CD4-positive, alpha-beta memory T cell (primary cell): ENCODE data around the gene THAP7. TPM values are rescaled to one million over a fixed set of nuclear protein-coding genes. Genes with fewer than 3 reads are reported as not detected.
A peak's percentile ranks its signal among the peaks of the same experiment; 100 is the strongest.

ENCODE experiments used
- CTCF ChIA-PET: fragments of 350-600 bp; sonication (Branson Sonifier 250); formaldehyde crosslinking; loops from one replicate; lab custom pipeline; 2021; ENCODE audit warnings: inconsistent platforms; ENCODE audit not compliant: partially characterized antibody; lab: Charles Lee
- POLR2A ChIA-PET: fragments of 350-600 bp; sonication (Branson Sonifier 250); formaldehyde crosslinking; loops from one replicate; lab custom pipeline; 2021; ENCODE audit not compliant: partially characterized antibody; lab: Charles Lee
- DNase-seq, 5 donors: peaks; one replicate each; pipeline versions ENCODE4 v3.0.0 to v3.0.0-alpha.2; 2020 to 2022; ENCODE audit warnings: mixed read lengths in 1 of 5
- H3K27ac ChIP-seq: one replicate; pipeline ENCODE4 v1.7.0; 2013; ENCODE audit warnings: low read depth, low read length
- H3K27me3 ChIP-seq: 2 replicates; pipeline ENCODE4 v1.7.0; 2013; ENCODE audit warnings: mild to moderate bottlenecking, low read length, moderate library complexity; ENCODE audit not compliant: insufficient read depth
- H3K36me3 ChIP-seq: 2 replicates; pipeline ENCODE4 v1.7.0; 2013; ENCODE audit warnings: mild to moderate bottlenecking, low read length, moderate library complexity; ENCODE audit not compliant: insufficient read depth
- H3K4me1 ChIP-seq: 2 replicates; pipeline ENCODE4 v1.7.0; 2013; ENCODE audit warnings: mild to moderate bottlenecking, low read length, moderate library complexity; ENCODE audit not compliant: insufficient read depth
- H3K4me3 ChIP-seq, 2 donors: one replicate each; pipeline ENCODE4 v1.7.0; 2013; ENCODE audit warnings: low read length in 2 of 2, mild to moderate bottlenecking in 1 of 2
- H3K9me3 ChIP-seq, 2 donors: one replicate each; pipeline ENCODE4 v1.7.0; 2013; ENCODE audit warnings: low read length in 2 of 2, control low read depth in 1 of 2; ENCODE audit not compliant: control insufficient read depth in 1 of 2
- H3K27ac Mint-ChIP-seq, 7 donors: one replicate each; pipeline ENCODE4 v1.8.0; 2020 to 2021; ENCODE audit warnings: mixed read lengths in 7 of 7, mild to moderate bottlenecking in 6 of 7, inconsistent platforms in 3 of 7, moderate library complexity in 3 of 7
- H3K27me3 Mint-ChIP-seq, 2 donors: one replicate each; pipeline ENCODE4 v1.8.0; 2020 to 2021; ENCODE audit warnings: mixed read lengths in 2 of 2
- H3K36me3 Mint-ChIP-seq, 2 donors: one replicate each; pipeline ENCODE4 v1.8.0; 2020 to 2021; ENCODE audit warnings: mixed read lengths in 2 of 2, inconsistent platforms in 1 of 2, mild to moderate bottlenecking in 1 of 2
- H3K4me1 Mint-ChIP-seq, 4 donors: one replicate each; pipeline ENCODE4 v1.8.0; 2020 to 2021; ENCODE audit warnings: mixed read lengths in 4 of 4, mild to moderate bottlenecking in 1 of 4
- H3K4me3 Mint-ChIP-seq, 8 donors: one replicate each; pipeline ENCODE4 v1.8.0; 2020 to 2021; ENCODE audit warnings: mixed read lengths in 8 of 8, mild to moderate bottlenecking in 7 of 8, moderate library complexity in 6 of 8, inconsistent platforms in 3 of 8
- H3K9me3 Mint-ChIP-seq, 8 donors: one replicate each; pipeline ENCODE4 v1.8.0; 2020 to 2021; ENCODE audit warnings: mixed read lengths in 8 of 8, mild to moderate bottlenecking in 5 of 8, inconsistent platforms in 3 of 8, moderate library complexity in 1 of 8
- intact Hi-C: fragments of 100-400 bp; cut with micrococcal nuclease; formaldehyde crosslinking; loops from one replicate; pipeline ENCODE4 v1.15.1; 2023
- polyA plus RNA-seq, 2 donors: library from polyadenylated mRNA; unstranded; fragments of 300-500 nt; fragmentation: Illumina TruSeq; gene quantifications; one replicate each; pipeline ENCODE4 v1.2.3, GENCODE V29; 2021
- total RNA-seq, 2 experiments: library from RNA; stranded (reverse); gene quantifications; one replicate each; pipeline ENCODE4 v1.2.3, GENCODE V29; 2021

The THAP7 gene
- total and polyA plus RNA-seq, 4 experiments from 2014 or later, result 45.9 to 65.0 (median 53.6) TPM

DNA sequence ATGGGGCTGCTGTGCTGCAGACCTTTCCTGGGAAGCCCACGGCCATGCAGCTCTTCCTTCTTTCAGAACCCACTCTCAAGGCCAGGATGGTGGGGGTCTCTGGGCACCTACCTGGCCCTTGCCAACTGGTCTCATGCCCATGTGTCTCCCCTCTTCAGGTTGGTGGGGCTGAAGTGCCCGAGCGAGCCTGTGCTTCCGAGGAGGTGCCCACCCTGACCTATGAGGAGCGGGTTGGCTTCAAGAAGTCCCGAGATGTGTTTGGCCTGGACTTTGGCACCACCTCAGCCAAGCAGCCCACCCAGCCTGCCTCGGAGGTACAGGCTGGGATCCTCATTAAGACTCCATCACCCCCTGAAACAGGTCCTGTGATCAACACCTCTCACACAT, 9.9 kb downstream of the THAP7 start:
- H3K4me1 Mint-ChIP-seq, result peaks cover 2 to 8% (median 4%) of the 10 kb centered on the region in 4 donors
- H3K27me3 Mint-ChIP-seq, result no peaks in the 10 kb centered on the region
- Histone ChIP-seq H3K9me3 (no peaks in the 10 kb centered on the region), H3K36me3 (peaks cover 16% of the 10 kb centered on the region), H3K27ac (no peak overlapping the region), H3K4me1 (no peaks in the 10 kb centered on the region), H3K27me3 (no peaks in the 10 kb centered on the region), H3K4me3 (no peak overlapping the region)
- intact Hi-C loops, result no loop called here
- ChIA-PET CTCF (no interaction called here), POLR2A (interaction anchor here (1.4 kb wide), 1 partner anchor 10 kb away, joined by 4 read pairs; the partner anchor contains the start of gene LZTR1)
- DNase-seq, result no peak
- peak overlapping the region in 1 of 7 donors; percentile 36 for H3K27ac Mint-ChIP-seq
- peaks cover 0 to 32% of the 10 kb centered on the region in 2 donors for H3K36me3 Mint-ChIP-seq
- no peaks in the 10 kb centered on the region for H3K9me3 Mint-ChIP-seq
- H3K4me3 Mint-ChIP-seq, result no peak overlapping the region

DNA sequence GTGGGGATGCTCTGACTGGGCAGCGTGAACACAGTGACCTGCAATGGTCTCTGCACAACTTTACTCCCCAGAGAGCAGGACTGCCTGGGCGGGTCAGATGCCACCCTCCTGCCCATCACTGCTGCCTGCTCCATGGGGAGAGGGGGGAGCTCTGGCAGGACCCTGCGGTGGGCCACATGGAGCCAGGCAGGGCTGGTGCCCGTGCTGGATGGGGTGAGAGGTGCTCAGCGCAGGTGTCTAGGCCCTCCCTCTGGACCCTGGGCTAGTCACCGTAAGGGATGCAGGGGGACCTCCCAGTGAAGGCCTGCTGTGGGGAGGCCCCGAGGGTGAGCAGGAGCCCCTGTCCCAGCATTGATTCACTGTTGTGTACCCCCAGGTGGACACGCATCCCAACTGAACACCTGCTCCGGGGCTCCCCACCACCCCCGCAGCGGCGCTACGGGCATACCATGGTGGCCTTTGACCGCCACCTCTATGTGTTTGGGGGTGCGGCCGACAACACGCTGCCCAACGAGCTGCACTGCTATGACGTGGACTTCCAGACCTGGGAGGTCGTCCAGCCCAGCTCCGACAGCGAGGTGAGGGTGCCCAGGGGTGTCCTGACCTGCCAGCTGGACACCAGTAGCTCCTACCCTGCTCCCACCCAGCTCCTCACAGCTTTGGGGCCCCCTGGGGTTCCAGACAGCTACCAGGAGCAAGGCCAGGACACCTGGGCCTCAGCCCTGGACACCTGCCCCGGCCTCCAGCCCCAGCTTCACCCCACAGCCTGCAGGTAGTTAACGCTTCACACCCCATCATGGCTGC, 10.5 kb downstream of the THAP7 start:
- H3K27ac ChIP-seq, result no peak overlapping the region
- Mint-ChIP-seq H3K36me3 (peaks cover 3 to 34% of the 10 kb centered on the region in 2 donors), H3K27me3 (no peaks in the 10 kb centered on the region), H3K27ac (peak overlapping the region in 1 of 7 donors; percentile 9), H3K4me3 (no peak overlapping the region), H3K4me1 (peaks cover 2 to 8% (median 4%) of the 10 kb centered on the region in 4 donors), H3K9me3 (no peaks in the 10 kb centered on the region)
- H3K36me3 ChIP-seq, result peaks cover 16% of the 10 kb centered on the region
- CTCF ChIA-PET, result no interaction called here
- no peaks in the 10 kb centered on the region for H3K4me1 ChIP-seq
- H3K9me3 ChIP-seq, result no peaks in the 10 kb centered on the region
- no peak overlapping the region for H3K4me3 ChIP-seq
- DNase-seq, result no peak
- intact Hi-C loops, result no loop called here
- no peaks in the 10 kb centered on the region for H3K27me3 ChIP-seq
- POLR2A ChIA-PET, result interaction anchor here (1.2 to 2.0 kb wide), 2 partner anchors 9 to 10 kb away, joined by 5 to 13 read pairs; partner anchors contain the start of gene LZTR1

DNA sequence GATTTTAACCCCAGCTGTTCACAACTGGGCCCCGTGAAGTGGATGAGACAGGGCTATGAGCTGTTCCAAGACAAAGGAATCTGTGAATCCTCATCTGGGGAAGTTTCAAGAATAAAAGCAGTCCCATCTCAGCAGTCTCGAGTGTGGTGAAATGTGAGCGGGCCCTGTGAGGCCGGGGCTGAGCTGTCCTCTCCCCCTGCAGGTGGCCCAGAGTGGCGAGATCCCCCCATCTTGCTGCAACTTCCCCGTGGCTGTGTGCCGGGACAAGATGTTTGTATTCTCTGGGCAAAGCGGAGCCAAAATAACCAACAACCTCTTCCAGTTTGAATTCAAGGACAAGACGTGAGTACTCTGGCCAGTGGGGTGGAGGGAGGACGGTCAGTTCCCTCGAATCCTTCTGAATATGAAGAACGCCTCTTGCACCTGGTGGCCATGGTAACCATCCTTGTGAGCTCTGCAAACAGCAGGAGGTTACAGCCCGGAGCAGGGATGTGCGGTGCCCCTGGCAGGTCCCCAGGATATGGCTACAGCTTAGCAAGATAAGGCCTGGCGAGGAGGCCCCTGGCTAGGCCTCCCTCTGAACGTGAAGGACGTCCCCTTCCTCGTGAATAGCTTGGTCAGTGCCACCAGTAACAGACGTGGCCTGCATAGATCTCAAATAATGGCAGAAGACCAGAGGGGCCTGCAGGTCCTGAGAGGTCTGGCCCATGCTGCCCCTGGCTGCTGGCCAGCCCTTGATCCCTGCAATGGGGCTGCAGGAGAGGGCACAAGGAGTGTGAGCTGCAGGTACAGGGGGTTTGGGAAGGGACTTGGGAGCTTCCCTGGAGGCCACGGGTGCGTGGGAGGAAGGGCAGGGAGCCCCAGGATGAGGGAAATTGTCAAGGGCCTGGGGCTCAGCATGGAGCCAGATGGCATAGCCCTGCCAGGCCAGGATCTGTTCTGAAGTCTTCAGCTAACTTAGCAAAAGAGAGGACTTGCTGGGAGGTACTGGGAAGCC, 11.4 kb downstream of the THAP7 start:
- Histone ChIP-seq H3K4me3 (no peak overlapping the region), H3K27me3 (no peaks in the 10 kb centered on the region), H3K27ac (no peak overlapping the region), H3K36me3 (peaks cover 21% of the 10 kb centered on the region), H3K4me1 (no peaks in the 10 kb centered on the region), H3K9me3 (no peaks in the 10 kb centered on the region)
- Mint-ChIP-seq H3K4me3 (no peak overlapping the region), H3K27me3 (no peaks in the 10 kb centered on the region), H3K9me3 (no peaks in the 10 kb centered on the region), H3K4me1 (peaks cover 0 to 8% (median 5%) of the 10 kb centered on the region in 4 donors), H3K27ac (peak overlapping the region in 3 of 7 donors; percentile 9 to 43 (median 30)), H3K36me3 (peaks cover 7 to 31% of the 10 kb centered on the region in 2 donors)
- DNase-seq, result no peak
- ChIA-PET POLR2A (interaction anchor here (0.8 to 2.0 kb wide), 3 partner anchors 9 to 11 kb away, joined by 3 to 13 read pairs (median 5); partner anchors contain the start of gene LZTR1), CTCF (no interaction called here)
- intact Hi-C loops, result no loop called here

DNA sequence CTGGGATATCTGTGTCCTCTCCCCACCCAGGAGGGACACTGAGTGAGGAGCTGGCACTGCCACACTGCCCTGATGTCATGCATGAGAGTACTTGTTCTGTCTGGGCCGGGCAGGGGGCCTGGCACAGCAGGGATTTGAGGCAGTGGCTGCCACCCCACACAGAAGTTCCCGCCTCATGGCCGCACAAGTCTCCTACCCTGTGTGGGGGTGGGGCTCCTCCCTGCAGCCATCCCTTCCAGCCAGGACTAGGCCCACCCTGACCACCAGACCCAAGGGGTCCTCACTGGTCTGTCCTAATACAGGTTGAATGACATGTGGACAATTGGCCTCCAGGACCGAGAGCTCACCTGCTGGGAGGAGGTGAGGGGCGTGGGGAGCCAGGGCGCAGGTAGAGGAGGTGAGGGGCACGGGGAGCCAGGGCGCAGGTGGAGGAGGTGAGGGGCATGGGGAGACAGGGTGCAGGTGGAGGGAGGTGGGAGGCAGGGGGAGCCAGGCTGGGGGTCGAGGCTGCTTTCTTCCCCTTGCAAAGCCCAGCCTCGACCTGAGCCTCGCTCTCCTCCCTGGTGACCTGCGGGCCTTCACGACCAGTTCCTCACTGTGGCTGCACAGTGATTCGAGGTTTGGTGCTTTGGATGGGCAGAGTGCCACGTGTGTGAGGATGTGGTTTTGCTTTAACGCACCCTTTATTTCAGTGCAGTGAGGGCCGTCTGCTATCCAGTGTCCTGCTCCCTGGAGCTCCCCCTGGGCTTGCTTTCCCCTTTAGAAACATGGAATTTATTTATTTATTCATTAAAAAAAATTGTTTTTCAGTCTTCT, 12.4 kb downstream of the THAP7 start:
- Histone ChIP-seq H3K9me3 (no peaks in the 10 kb centered on the region), H3K4me3 (no peak overlapping the region), H3K4me1 (no peaks in the 10 kb centered on the region), H3K27ac (no peak overlapping the region), H3K27me3 (no peaks in the 10 kb centered on the region), H3K36me3 (peaks cover 24% of the 10 kb centered on the region)
- DNase-seq, result no peak
- ChIA-PET POLR2A (interaction anchor here (0.8 to 2.0 kb wide), 2 partner anchors 10 to 11 kb away, joined by 3 to 13 read pairs; no protein-coding TSS in a partner anchor), CTCF (no interaction called here)
- Mint-ChIP-seq H3K9me3 (no peaks in the 10 kb centered on the region), H3K27ac (peak overlapping the region in 1 of 7 donors; percentile 43), H3K4me1 (peaks cover 0 to 8% (median 5%) of the 10 kb centered on the region in 4 donors), H3K27me3 (no peaks in the 10 kb centered on the region), H3K4me3 (no peak overlapping the region), H3K36me3 (peaks cover 7 to 28% of the 10 kb centered on the region in 2 donors)
- intact Hi-C loops, result no loop called here

DNA sequence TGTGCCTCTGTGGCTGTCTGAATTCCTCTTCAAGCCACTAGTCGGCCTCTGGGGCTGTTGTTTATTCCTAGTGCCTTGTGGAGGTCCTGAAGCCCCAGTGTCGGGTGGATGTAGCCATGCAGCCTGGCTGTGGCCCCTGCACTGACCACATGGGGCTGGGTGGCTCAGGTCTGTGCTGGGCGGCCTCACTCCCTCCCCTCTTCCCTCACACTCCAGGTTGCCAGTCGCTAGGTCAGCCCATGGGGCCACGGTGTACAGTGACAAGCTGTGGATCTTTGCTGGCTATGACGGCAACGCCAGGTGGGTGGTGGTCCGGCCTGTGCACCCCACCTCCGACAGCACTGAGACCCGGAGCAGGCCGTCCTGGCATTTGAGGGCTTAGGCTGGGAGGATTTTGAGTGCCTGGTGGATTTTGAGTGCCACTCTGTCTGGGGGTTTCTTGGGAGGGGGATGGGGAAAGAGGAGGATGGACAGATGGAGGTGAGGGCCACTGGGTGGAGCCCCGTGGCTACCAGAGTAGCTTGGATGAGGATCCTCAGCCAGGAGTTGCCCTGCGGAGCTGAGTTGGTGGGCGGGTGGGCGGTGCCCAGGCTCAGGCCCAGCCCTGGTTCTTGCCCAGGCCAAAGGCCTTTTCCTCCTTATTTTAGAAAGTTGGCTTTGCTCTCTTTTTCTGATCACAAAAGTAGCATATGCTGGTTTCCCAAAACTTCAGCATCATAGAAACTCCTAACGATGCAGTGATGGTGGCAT, 13.2 kb downstream of the THAP7 start:
- Histone ChIP-seq H3K4me1 (no peaks in the 10 kb centered on the region), H3K27me3 (no peaks in the 10 kb centered on the region), H3K36me3 (peaks cover 24% of the 10 kb centered on the region), H3K9me3 (no peaks in the 10 kb centered on the region), H3K4me3 (no peak overlapping the region), H3K27ac (no peak overlapping the region)
- no peak overlapping the region for H3K4me3 Mint-ChIP-seq
- H3K27me3 Mint-ChIP-seq, result no peaks in the 10 kb centered on the region
- no peak overlapping the region for H3K27ac Mint-ChIP-seq
- peaks cover 5 to 14% (median 9%) of the 10 kb centered on the region in 4 donors for H3K4me1 Mint-ChIP-seq
- intact Hi-C loops, result no loop called here
- H3K9me3 Mint-ChIP-seq, result no peaks in the 10 kb centered on the region
- no peak for DNase-seq
- H3K36me3 Mint-ChIP-seq, result peaks cover 7 to 32% of the 10 kb centered on the region in 2 donors
- CTCF ChIA-PET, result no interaction called here
- POLR2A ChIA-PET, result no interaction called here

DNA sequence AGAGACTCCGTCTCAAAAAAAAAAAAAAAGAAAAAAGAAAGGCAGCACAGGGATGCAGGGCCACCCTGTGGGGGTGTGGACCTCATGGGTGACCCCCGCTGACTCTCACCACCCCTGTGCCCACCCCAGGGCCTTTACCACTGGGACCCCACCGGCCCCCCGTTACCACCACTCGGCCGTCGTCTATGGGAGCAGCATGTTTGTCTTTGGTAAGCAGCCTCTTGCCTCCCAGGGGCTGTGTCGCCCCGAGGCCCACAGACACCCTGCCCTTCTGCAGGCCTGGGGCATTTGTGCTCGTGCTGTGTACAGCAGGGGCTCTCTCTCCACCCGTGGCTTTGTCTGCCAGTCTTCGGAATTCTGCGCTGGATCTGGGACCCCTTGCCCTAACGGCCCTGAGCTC, 14.5 kb downstream of the THAP7 start:
- Mint-ChIP-seq H3K4me3 (no peak overlapping the region), H3K9me3 (no peaks in the 10 kb centered on the region), H3K36me3 (peaks cover 7 to 30% of the 10 kb centered on the region in 2 donors), H3K27me3 (no peaks in the 10 kb centered on the region), H3K27ac (no peak overlapping the region), H3K4me1 (peaks cover 16 to 23% (median 16%) of the 10 kb centered on the region in 4 donors)
- H3K27ac ChIP-seq, result no peak overlapping the region
- ChIA-PET CTCF (no interaction called here), POLR2A (interaction anchor here (2.0 kb wide), 1 partner anchor 13 kb away, joined by 7 read pairs; no protein-coding TSS in a partner anchor)
- DNase-seq, result no peak
- H3K27me3 ChIP-seq, result no peaks in the 10 kb centered on the region
- H3K4me1 ChIP-seq, result peaks cover 8% of the 10 kb centered on the region
- peaks cover 19% of the 10 kb centered on the region for H3K36me3 ChIP-seq
- intact Hi-C loops, result no loop called here
- H3K9me3 ChIP-seq, result no peaks in the 10 kb centered on the region
- H3K4me3 ChIP-seq, result no peak overlapping the region
